HepG2 (cell line): Measurements from ENCODE around the gene GDI1. TPM values are rescaled to one million over a fixed set of nuclear protein-coding genes. Genes with fewer than 3 reads are reported as not detected.

ENCODE experiments used
- HOXA7 ChIP-seq: sonication (generic); formaldehyde crosslinking; IDR thresholded peaks from 2 replicates; pipeline ENCODE4 v1.8.1; 2022; ENCODE audit warnings: mild to moderate bottlenecking, missing genetic modification reagents, moderate library complexity
- KDM4B ChIP-seq: sonication (generic); formaldehyde crosslinking; IDR thresholded peaks from 2 replicates; pipeline ENCODE4 v1.4.0; 2020; ENCODE audit warnings: missing genetic modification reagents
- MXD4 ChIP-seq: IDR thresholded peaks from 2 replicates; pipeline ENCODE4 v1.6.1; 2016; ENCODE audit warnings: mild to moderate bottlenecking, missing biosample characterization, missing genetic modification reagents
- NFAT5 ChIP-seq: sonication (generic); formaldehyde crosslinking; IDR thresholded peaks from 2 replicates; pipeline ENCODE4 v1.4.0; 2020; ENCODE audit warnings: missing genetic modification reagents
- POLR2A ChIP-seq, 2 experiments: IDR thresholded peaks; 2 replicates each; pipeline ENCODE4 v1.6.1; 2011; ENCODE audit warnings: low read depth in 2 of 2, low read length in 2 of 2, mild to moderate bottlenecking in 1 of 2, moderate library complexity in 1 of 2; ENCODE audit not compliant: insufficient read depth in 1 of 2
- SMARCC2 ChIP-seq: fragments of 450-650 bp; IDR thresholded peaks from 2 replicates; pipeline ENCODE4 v1.6.1; 2017; ENCODE audit warnings: antibody characterized with exemption, mild to moderate bottlenecking
- TGIF2 ChIP-seq: IDR thresholded peaks from 2 replicates; pipeline ENCODE4 v1.6.1; 2016; ENCODE audit warnings: control low read depth, missing compliant biosample characterization
- ZBTB10 ChIP-seq: sonication (generic); formaldehyde crosslinking; IDR thresholded peaks from 2 replicates; pipeline ENCODE4 v1.4.0; 2020; ENCODE audit warnings: missing genetic modification reagents, borderline replicate concordance
- ZNF570 ChIP-seq: sonication (generic); formaldehyde crosslinking; IDR thresholded peaks from 2 replicates; pipeline ENCODE4 v1.4.0; 2020; ENCODE audit warnings: mild to moderate bottlenecking, missing genetic modification reagents, borderline replicate concordance
- ZNF674 ChIP-seq: sonication (generic); formaldehyde crosslinking; IDR thresholded peaks from 2 replicates; pipeline ENCODE4 v1.5.0; 2020; ENCODE audit warnings: low read depth, mild to moderate bottlenecking, missing genetic modification reagents
- ZNF891 ChIP-seq: sonication (generic); formaldehyde crosslinking; IDR thresholded peaks from 2 replicates; pipeline ENCODE4 v1.5.0; 2020; ENCODE audit warnings: mild to moderate bottlenecking, missing genetic modification reagents
- polyA plus RNA-seq, 8 experiments: library from polyadenylated mRNA; depleted of rRNA in 3 of 8; stranded (reverse) in 7 of 8; unstranded in 1 of 8; fragments of >200 nt; fragmentation: Illumina TruSeq in 4 of 8; extraction: Trizol in 4 of 8; gene quantifications; 2 replicates each; pipeline versions ENCODE4 v1.2.1 to v1.2.3, GENCODE V29; 2011 to 2016; ENCODE audit warnings: low read depth in 4 of 8, missing spikeins in 1 of 8, mixed read lengths in 1 of 8; ENCODE audit not compliant: insufficient read depth in 1 of 8
- total RNA-seq, 5 experiments: library from RNA; depleted of rRNA; stranded (reverse); fragments of >200 nt; fragmentation: Illumina TruSeq; extraction: Trizol; gene quantifications; 2 replicates each; pipeline ENCODE4 v1.2.3, GENCODE V29; 2016; ENCODE audit warnings: low read depth in 1 of 5

The GDI1 gene
- total and polyA plus RNA-seq, 2 of the 13 experiments (the other 11 are each of a cell fraction or from before 2014, with no cell fraction given), result 17.4 to 105 TPM

- TF ChIP-seq MXD4 (CRISPR knock-in tag), result no peak
- TF ChIP-seq ZBTB10 (CRISPR knock-in tag), result no peak
- no peak for TF ChIP-seq ZNF570 (CRISPR knock-in tag)
- no peak for TF ChIP-seq SMARCC2
- no peak for TF ChIP-seq TGIF2 (CRISPR knock-in tag)
- TF ChIP-seq HOXA7 (CRISPR knock-in tag), result no peak
- peak; percentile 25; the same call in 1 of the 2 replicates for TF ChIP-seq ZNF891
- no peak for TF ChIP-seq KDM4B (CRISPR knock-in tag)
- TF ChIP-seq POLR2A (IDR thresholded peaks at IDR 0.05; ENCODE audit: insufficient read depth in 1 of 2, low read depth in 2 of 2, low read length in 2 of 2), result no peak
- no peak for TF ChIP-seq ZNF674
- TF ChIP-seq NFAT5 (CRISPR knock-in tag), result no peak
Measured at GRCh38 chrX:154428176-154429171, 8.5 kb upstream of the GDI1 start, which contains the start of gene ATP6AP1 (continued).
